Erythroblast (primary cell): ENCODE results near the gene FGL2.
"Not testable (repeated sequence)": the region's sequence is repeated elsewhere in the genome, so short reads cannot be mapped to it uniquely, and the experiment has no call there.

Experiments used
- GATA1 ChIP-seq: IDR thresholded peaks from 2 replicates; pipeline ENCODE4 v1.6.1; 2011; ENCODE audit warnings: low read depth, mild to moderate bottlenecking, control low read depth, low read length, moderate library complexity
- POLR2A ChIP-seq: IDR thresholded peaks from 2 replicates; pipeline ENCODE4 v1.6.1; 2011; ENCODE audit warnings: mild to moderate bottlenecking, low read length

GRCh38 chr7:77152232-77152631 is 47.4 kb downstream of the FGL2 start:
- not testable (repeated sequence) for TF ChIP-seq POLR2A, GATA1
